Endodermal cell (in vitro differentiated cells): ENCODE data around the gene SH3PXD2A. TPM values are rescaled to one million over a fixed set of nuclear protein-coding genes. Genes with fewer than 3 reads are reported as not detected.

ENCODE experiments used
- DNase-seq: peaks from one replicate; pipeline ENCODE4 v3.0.0-alpha.2; 2017
- H3K27ac ChIP-seq: 2 replicates; pipeline ENCODE4 v1.5.1; 2013; ENCODE audit warnings: mild to moderate bottlenecking, low read depth, low read length, moderate library complexity
- H3K27me3 ChIP-seq: 2 replicates; pipeline ENCODE4 v1.6.1; 2013; ENCODE audit warnings: mild to moderate bottlenecking, low read length, moderate library complexity; ENCODE audit not compliant: insufficient read depth, control insufficient read depth, poor library complexity, severe bottlenecking
- H3K36me3 ChIP-seq: 2 replicates; pipeline ENCODE4 v1.7.0; 2013; ENCODE audit warnings: mild to moderate bottlenecking, low read length, moderate library complexity; ENCODE audit not compliant: control insufficient read depth, insufficient read depth
- H3K4me1 ChIP-seq: one replicate; pipeline ENCODE4 v1.7.0; 2013; ENCODE audit warnings: low read length; ENCODE audit not compliant: control insufficient read depth, insufficient read depth
- H3K4me3 ChIP-seq: 2 replicates; pipeline ENCODE4 v1.5.1; 2013; ENCODE audit warnings: mild to moderate bottlenecking, low read length, moderate library complexity
- H3K9ac ChIP-seq: 2 replicates; pipeline ENCODE4 v1.6.1; 2013; ENCODE audit warnings: mild to moderate bottlenecking, low read length, moderate library complexity; ENCODE audit not compliant: poor library complexity, severe bottlenecking; ENCODE audit errors: extremely low read depth
- H3K9me3 ChIP-seq: 2 replicates; pipeline ENCODE4 v1.6.1; 2013; ENCODE audit warnings: mild to moderate bottlenecking, low read length, moderate library complexity; ENCODE audit not compliant: control insufficient read depth
- H3K27ac Mint-ChIP-seq: 2 replicates; pipeline ENCODE4 v1.8.0; 2020; ENCODE audit warnings: mixed read lengths
- H3K27me3 Mint-ChIP-seq: 2 replicates; pipeline ENCODE4 v1.8.0; 2021; ENCODE audit warnings: mild to moderate bottlenecking, mixed read lengths; ENCODE audit not compliant: insufficient read depth
- H3K36me3 Mint-ChIP-seq: 2 replicates; pipeline ENCODE4 v1.8.0; 2020; ENCODE audit warnings: low read depth, mixed read lengths
- H3K4me1 Mint-ChIP-seq: 2 replicates; pipeline ENCODE4 v1.8.0; 2020; ENCODE audit warnings: mixed read lengths
- H3K4me3 Mint-ChIP-seq: 2 replicates; pipeline ENCODE4 v1.8.0; 2020; ENCODE audit warnings: mild to moderate bottlenecking, moderate library complexity, mixed read lengths
- H3K9me3 Mint-ChIP-seq: 2 replicates; pipeline ENCODE4 v1.8.0; 2020; ENCODE audit warnings: mild to moderate bottlenecking, mixed read lengths
- WGBS, 2 experiments: methylation state at CpG; one replicate each; pipeline versions ENCODE4 v1.1.5 to v1.1.7; 2013; ENCODE audit warnings: missing lambda C conversion rate in 2 of 2, mixed read lengths in 1 of 2; ENCODE audit not compliant: insufficient coverage in 1 of 2, insufficient read length in 1 of 2; 5-methylcytosine and 5-hydroxymethylcytosine counted together
- total RNA-seq, 2 donors: library from RNA; stranded (reverse); fragmentation: NEBNext Ultra II Directional in 1 of 2; extraction: Animal tissue kit (Norgen Biotek cat#: 25700) in 1 of 2; gene quantifications; 2 replicates in 1 of 2; 3 replicates in 1 of 2; pipeline ENCODE4 v1.2.1, GENCODE V29; 2021
- TF ChIP-seq, protein P1 (sequence below): fragments of 200-600 bp; sonication (generic); conservative IDR thresholded peaks from 2 replicates; pipeline ENCODE4 v1.5.0; 2021; ENCODE audit warnings: antibody characterized with exemption, mild to moderate bottlenecking

Gene SH3PXD2A
- total RNA-seq, 2 donors from 2014 or later = 15.7 to 22.6 TPM

DNA sequence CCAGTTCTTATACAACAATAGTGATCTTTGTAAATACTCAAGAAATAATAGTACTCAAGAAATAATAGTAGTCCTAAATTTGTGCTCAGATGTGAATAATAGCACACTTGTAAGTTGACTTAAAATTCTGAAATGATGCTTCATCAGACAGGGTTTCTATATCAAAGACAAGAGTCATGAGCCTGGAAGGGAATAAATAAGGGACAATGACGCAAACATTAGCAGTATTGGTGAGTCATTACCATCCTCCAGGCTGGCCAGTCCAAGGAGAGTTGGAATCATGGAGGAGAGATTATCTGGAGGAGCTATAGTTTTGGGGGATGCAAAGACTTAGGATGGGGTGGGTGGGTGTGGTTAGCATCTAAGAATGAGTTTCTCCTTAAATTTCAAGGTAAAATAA is 6.1 kb upstream of the SH3PXD2A start:
- TF ChIP-seq, protein P1, sequence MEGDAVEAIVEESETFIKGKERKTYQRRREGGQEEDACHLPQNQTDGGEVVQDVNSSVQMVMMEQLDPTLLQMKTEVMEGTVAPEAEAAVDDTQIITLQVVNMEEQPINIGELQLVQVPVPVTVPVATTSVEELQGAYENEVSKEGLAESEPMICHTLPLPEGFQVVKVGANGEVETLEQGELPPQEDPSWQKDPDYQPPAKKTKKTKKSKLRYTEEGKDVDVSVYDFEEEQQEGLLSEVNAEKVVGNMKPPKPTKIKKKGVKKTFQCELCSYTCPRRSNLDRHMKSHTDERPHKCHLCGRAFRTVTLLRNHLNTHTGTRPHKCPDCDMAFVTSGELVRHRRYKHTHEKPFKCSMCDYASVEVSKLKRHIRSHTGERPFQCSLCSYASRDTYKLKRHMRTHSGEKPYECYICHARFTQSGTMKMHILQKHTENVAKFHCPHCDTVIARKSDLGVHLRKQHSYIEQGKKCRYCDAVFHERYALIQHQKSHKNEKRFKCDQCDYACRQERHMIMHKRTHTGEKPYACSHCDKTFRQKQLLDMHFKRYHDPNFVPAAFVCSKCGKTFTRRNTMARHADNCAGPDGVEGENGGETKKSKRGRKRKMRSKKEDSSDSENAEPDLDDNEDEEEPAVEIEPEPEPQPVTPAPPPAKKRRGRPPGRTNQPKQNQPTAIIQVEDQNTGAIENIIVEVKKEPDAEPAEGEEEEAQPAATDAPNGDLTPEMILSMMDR = no peak
- no peak overlapping the region for H3K4me3 Mint-ChIP-seq
- no peak overlapping the region for H3K27ac ChIP-seq
- H3K4me1 Mint-ChIP-seq = peaks cover 10% of the 10 kb centered on the region
- H3K36me3 ChIP-seq = no peaks in the 10 kb centered on the region
- H3K27me3 Mint-ChIP-seq = peaks cover 8% of the 10 kb centered on the region
- H3K9me3 Mint-ChIP-seq = peaks cover 21% of the 10 kb centered on the region
- no peak overlapping the region for H3K4me3 ChIP-seq
- H3K27ac Mint-ChIP-seq = no peak overlapping the region
- peaks cover 5% of the 10 kb centered on the region for H3K4me1 ChIP-seq
- no peaks in the 10 kb centered on the region for H3K36me3 Mint-ChIP-seq
- H3K9ac ChIP-seq = no peak overlapping the region
- WGBS, 2 experiments = 92% methylated on average over 1 of the region's 1 CpG
- peaks cover 12% of the 10 kb centered on the region for H3K27me3 ChIP-seq
- DNase-seq = no peak
- H3K9me3 ChIP-seq = peaks cover 17% of the 10 kb centered on the region

DNA sequence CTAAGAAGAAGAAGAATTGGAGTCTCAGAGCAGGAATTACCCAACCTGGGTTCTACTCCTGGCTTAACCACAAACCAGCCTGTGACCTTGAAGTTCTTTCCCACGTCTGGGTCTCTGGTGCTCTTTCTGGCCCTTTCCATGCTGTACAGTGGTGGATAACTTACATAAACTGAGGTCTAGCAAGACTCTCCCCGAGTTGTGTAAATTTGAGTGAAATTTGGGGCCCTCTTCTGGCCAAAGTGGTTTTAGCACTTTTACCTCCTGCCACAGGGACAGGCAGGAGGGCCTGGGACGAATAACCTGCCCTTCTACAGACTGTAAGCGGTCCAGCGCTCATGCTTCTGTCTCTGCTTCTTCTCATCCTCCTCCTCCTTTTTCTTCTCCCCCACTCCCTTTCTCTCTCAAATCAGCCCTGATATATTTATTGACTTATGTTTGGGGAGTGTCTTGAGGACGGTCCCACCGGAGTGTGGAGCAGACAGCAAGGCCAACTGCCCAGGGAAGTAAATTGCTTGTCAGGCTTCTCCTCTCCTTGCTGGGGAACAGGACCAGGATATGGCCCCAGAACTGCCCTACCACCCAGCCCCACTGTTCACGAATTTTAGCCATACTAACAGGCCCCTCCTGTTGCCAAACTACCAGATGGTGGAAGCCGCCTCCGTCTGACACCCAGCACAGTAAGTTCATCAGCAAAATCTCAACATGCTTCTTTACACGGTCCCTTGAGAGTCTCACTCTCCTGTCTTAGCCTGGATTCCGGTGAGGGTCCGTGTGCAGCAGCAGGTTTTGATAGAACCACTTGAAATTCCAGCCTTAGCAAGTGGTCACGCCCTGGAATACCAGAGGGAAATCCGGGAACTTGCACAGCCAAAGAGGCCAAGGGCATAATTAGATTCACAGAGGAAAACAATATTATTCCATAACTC is 4.0 kb upstream of the SH3PXD2A start:
- peak; percentile 93 for DNase-seq
- Histone ChIP-seq H3K36me3 (no peaks in the 10 kb centered on the region), H3K27me3 (peaks cover 14% of the 10 kb centered on the region), H3K4me3 (no peak overlapping the region), H3K9ac (no peak overlapping the region), H3K27ac (no peak overlapping the region), H3K4me1 (peaks cover 5% of the 10 kb centered on the region), H3K9me3 (peaks cover under 1% of the 10 kb centered on the region)
- Mint-ChIP-seq H3K4me1 (peaks cover 15% of the 10 kb centered on the region), H3K27ac (no peak overlapping the region), H3K36me3 (no peaks in the 10 kb centered on the region), H3K4me3 (no peak overlapping the region), H3K27me3 (peaks cover 9% of the 10 kb centered on the region), H3K9me3 (peaks cover 6% of the 10 kb centered on the region)
- 63 to 81% methylated on average over 8 to 15 of the region's 15 CpGs for WGBS, 2 experiments
- TF ChIP-seq, protein P1 = peak; percentile 88

DNA sequence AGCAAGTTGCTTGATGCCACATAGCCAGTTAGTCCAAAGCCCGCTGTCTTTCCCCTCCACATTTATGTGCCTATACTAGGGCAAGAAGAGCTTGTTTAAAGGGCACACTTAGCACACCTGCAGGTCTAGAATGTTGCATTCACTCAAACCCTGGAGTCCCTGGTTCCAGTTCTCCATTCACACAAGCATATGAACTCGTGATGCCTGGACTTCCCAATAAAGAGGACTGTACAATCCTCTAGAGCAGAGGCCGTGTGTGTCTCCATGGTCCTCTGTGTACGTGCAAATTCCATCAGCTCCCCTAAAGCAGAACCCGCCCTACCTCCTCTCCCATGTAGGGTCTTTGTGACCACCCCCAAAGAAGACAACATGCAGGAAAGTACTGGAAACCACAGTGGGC is 3.0 kb upstream of the SH3PXD2A start:
- peaks cover 19% of the 10 kb centered on the region for H3K27me3 Mint-ChIP-seq
- Histone ChIP-seq H3K4me3 (no peak overlapping the region), H3K9me3 (no peaks in the 10 kb centered on the region), H3K9ac (no peak overlapping the region), H3K36me3 (no peaks in the 10 kb centered on the region), H3K27ac (no peak overlapping the region), H3K4me1 (peaks cover 11% of the 10 kb centered on the region), H3K27me3 (peaks cover 23% of the 10 kb centered on the region)
- no peaks in the 10 kb centered on the region for H3K36me3 Mint-ChIP-seq
- no peak for DNase-seq
- TF ChIP-seq, protein P1 = no peak
- H3K9me3 Mint-ChIP-seq = no peaks in the 10 kb centered on the region
- H3K27ac Mint-ChIP-seq = no peak overlapping the region
- WGBS, 2 experiments = 93 to 98% methylated on average over 4 to 5 of the region's 5 CpGs
- H3K4me3 Mint-ChIP-seq = no peak overlapping the region
- peaks cover 25% of the 10 kb centered on the region for H3K4me1 Mint-ChIP-seq
